K562 (cell line): ENCODE results near the gene ZNF804A. TPM values are rescaled to one million over a fixed set of nuclear protein-coding genes. Genes with fewer than 3 reads are reported as not detected.

Experiments used
- ATAC-seq: fragments of 200-7000 bp; cut with Tn5 transposase; 3 replicates; pipeline ENCODE4 v1.9.1; 2020; ENCODE audit warnings: moderate library complexity
- BruUV-seq: library from RNA; stranded (reverse); fragments of 400-500 nt; replicated peaks from 2 replicates; lab custom pipeline; 2021; lab: Mats Ljungman, UMichigan
- CTCF ChIA-PET: fragments of 300-600 bp; formaldehyde crosslinking; extraction: SDS; loops from one replicate; lab custom pipeline; 2021; ENCODE audit warnings: low intra/inter-chr PET ratio; lab: Yijun Ruan, JAX
- POLR2A ChIA-PET: fragments of 300-600, 350-650 bp; sonication (Branson Sonifier 250); formaldehyde crosslinking; extraction: SDS; loops from one replicate; lab custom pipeline; 2021; ENCODE audit warnings: antibody characterized with exemption, inconsistent platforms; lab: Yijun Ruan, JAX
- DNase-seq, 4 experiments: peaks; one replicate each; pipeline versions ENCODE4 v3.0.0 to v3.0.0-alpha.2; 2011 to 2018; ENCODE audit warnings: low spot score in 3 of 4, mixed read lengths in 3 of 4; ENCODE audit errors: extremely low read depth in 1 of 4
- FAIRE-seq: peaks from 2 replicates; lab custom pipeline; 2011; peaks lifted over from hg19 to GRCh38; lab: Jason Lieb, UNC
- H2AFZ ChIP-seq: 2 replicates; pipeline ENCODE4 v1.6.0; 2011; ENCODE audit warnings: low read depth, low read length, control low read depth, inconsistent platforms
- H3K27ac ChIP-seq: fragments of 200-600 bp; 3 replicates; pipeline ENCODE4 v1.8.0; 2011; ENCODE audit warnings: low read depth, mild to moderate bottlenecking, control low read depth, inconsistent platforms, low read length, moderate library complexity, mixed read lengths; ENCODE audit errors: extremely low read depth
- H3K27me3 ChIP-seq, 2 experiments: fragments of 300-600 bp in 1 of 2; 2 replicates in 1 of 2; 3 replicates in 1 of 2; pipeline versions ENCODE4 v1.6.0 to v1.8.0; 2011; ENCODE audit warnings: inconsistent platforms in 2 of 2, low read length in 2 of 2, mild to moderate bottlenecking in 1 of 2, mixed read lengths in 1 of 2, moderate library complexity in 1 of 2; ENCODE audit not compliant: control insufficient read depth in 2 of 2, insufficient read depth in 2 of 2
- H3K36me3 ChIP-seq: fragments of 300-600 bp; 3 replicates; pipeline ENCODE4 v1.8.0; 2011; ENCODE audit warnings: mild to moderate bottlenecking, low read length, inconsistent platforms; ENCODE audit not compliant: control insufficient read depth, insufficient read depth
- H3K4me1 ChIP-seq, 2 experiments: fragments of 200-600 bp in 1 of 2; replicated peaks in 1 of 2; 2 replicates in 1 of 2; 3 replicates in 1 of 2; pipeline versions ENCODE4 v1.5.1 to v1.8.0; 2011; ENCODE audit warnings: inconsistent platforms in 2 of 2, low read length in 2 of 2, mild to moderate bottlenecking in 1 of 2, mixed read lengths in 1 of 2, moderate library complexity in 1 of 2; ENCODE audit not compliant: control insufficient read depth in 2 of 2, insufficient read depth in 2 of 2
- H3K4me2 ChIP-seq: 2 replicates; pipeline ENCODE4 v1.6.1; 2011; ENCODE audit warnings: low read length, control low read depth, inconsistent platforms, mixed read lengths; ENCODE audit not compliant: insufficient read depth
- H3K4me3 ChIP-seq: fragments of 200-600 bp; sonication (generic), shearing (Covaris generic); 2 replicates; pipeline ENCODE4 v1.5.1; 2016; ENCODE audit warnings: control low read depth, inconsistent platforms
- H3K79me2 ChIP-seq: fragments of 200-600 bp; 3 replicates; pipeline ENCODE4 v1.8.0; 2011; ENCODE audit warnings: low read length, inconsistent platforms; ENCODE audit not compliant: control insufficient read depth, insufficient read depth
- H3K9ac ChIP-seq, 2 experiments: 2 replicates each; pipeline versions ENCODE4 v1.6.0 to v1.6.1; 2011; ENCODE audit warnings: low read depth in 2 of 2, low read length in 2 of 2, control low read depth in 1 of 2, inconsistent platforms in 1 of 2, mild to moderate bottlenecking in 1 of 2, mixed read lengths in 1 of 2; ENCODE audit not compliant: insufficient read depth in 1 of 2
- H3K9me1 ChIP-seq: one replicate; pipeline ENCODE4 v1.6.0; 2011; ENCODE audit warnings: inconsistent platforms, mild to moderate bottlenecking, low read length, moderate library complexity; ENCODE audit not compliant: control insufficient read depth, insufficient read depth
- H3K9me3 ChIP-seq: replicated peaks from 2 replicates; pipeline ENCODE4 v1.5.1; 2011; ENCODE audit warnings: low read depth, low read length, inconsistent platforms; ENCODE audit not compliant: control insufficient read depth, insufficient read depth
- H4K20me1 ChIP-seq: replicated peaks from 2 replicates; pipeline ENCODE4 v1.6.1; 2011; ENCODE audit warnings: low read length, inconsistent platforms, mixed read lengths; ENCODE audit not compliant: control insufficient read depth, insufficient read depth
- C11orf30 ChIP-seq: fragments of 450-650 bp; IDR thresholded peaks from 2 replicates; pipeline ENCODE4 v1.6.1; 2016; ENCODE audit warnings: low read depth, mild to moderate bottlenecking
- FOXA1 ChIP-seq: fragments of 450-650 bp; IDR thresholded peaks from 2 replicates; pipeline ENCODE4 v1.6.1; 2016; ENCODE audit warnings: mild to moderate bottlenecking, borderline replicate concordance
- KDM2B ChIP-seq: fragments of 250-450 bp; sonication (Bioruptor Pico); IDR thresholded peaks from 2 replicates; pipeline ENCODE4 v1.8.0; 2021; ENCODE audit warnings: mild to moderate bottlenecking, moderate library complexity
- MAFG ChIP-seq: fragments of 450-650 bp; conservative IDR thresholded peaks from 2 replicates; pipeline ENCODE4 v1.6.1; 2016; ENCODE audit warnings: missing genetic modification characterization, missing compliant biosample characterization
- MCM3 ChIP-seq: fragments of 450-650 bp; IDR thresholded peaks from 2 replicates; pipeline ENCODE4 v1.6.1; 2016
- MEF2D ChIP-seq: conservative IDR thresholded peaks from 2 replicates; pipeline ENCODE4 v1.6.1; 2016; ENCODE audit warnings: low read depth, missing genetic modification characterization, missing compliant biosample characterization
- PYGO2 ChIP-seq: fragments of 450-650 bp; IDR thresholded peaks from 2 replicates; pipeline ENCODE4 v1.6.1; 2016; ENCODE audit warnings: mild to moderate bottlenecking, missing genetic modification characterization, moderate library complexity, missing compliant biosample characterization
- RFX7 ChIP-seq: fragments of 250-450 bp; sonication (Bioruptor Pico); IDR thresholded peaks from 2 replicates; pipeline ENCODE4 v1.5.1; 2021; ENCODE audit warnings: mild to moderate bottlenecking
- YY1 ChIP-seq, 3 experiments: IDR thresholded peaks; 2 replicates each; pipeline ENCODE4 v1.6.1; 2011; ENCODE audit warnings: low read length in 2 of 3, mild to moderate bottlenecking in 2 of 3, moderate library complexity in 2 of 3, borderline replicate concordance in 1 of 3, control low read depth in 1 of 3, low read depth in 1 of 3; ENCODE audit not compliant: insufficient read depth in 3 of 3, insufficient replicate concordance in 2 of 3, control insufficient read depth in 1 of 3, insufficient read length in 1 of 3; ENCODE audit errors: extremely low read depth in 1 of 3
- ZC3H4 ChIP-seq: sonication (generic); formaldehyde crosslinking; IDR thresholded peaks from 2 replicates; pipeline ENCODE4 v1.9.0; 2021; ENCODE audit warnings: missing genetic modification reagents, borderline replicate concordance
- WGBS: fragments of 100-300 bp; shearing (Covaris generic); methylation state at CpG from one replicate; pipeline ENCODE4 v1.1.6; 2016; ENCODE audit warnings: low coverage, mixed read lengths; ENCODE audit not compliant: insufficient coverage; ENCODE audit errors: missing lambda C conversion rate; 5-methylcytosine and 5-hydroxymethylcytosine counted together
- in situ Hi-C: fragments of 300-500 bp; cut with MboI; formaldehyde crosslinking; loops from 4 replicates; pipeline ENCODE4 v1.15.0; 2018; ENCODE audit warnings: inconsistent platforms, mixed read lengths
- intact Hi-C: fragments of 100-400 bp; cut with micrococcal nuclease; formaldehyde crosslinking; loops from 2 replicates; pipeline ENCODE4 v1.14.2; 2022
- polyA plus RNA-seq, 8 experiments: library from polyadenylated mRNA; depleted of rRNA in 4 of 8; stranded (reverse) in 5 of 8; unstranded in 3 of 8; fragments of >200 nt; fragmentation: Nextera tagmentation in 2 of 8; fragmentation: Illumina TruSeq in 1 of 8; extraction: Ambion mirVana in 2 of 8; extraction: Trizol in 1 of 8; gene quantifications; 2 replicates each; pipeline versions ENCODE4 v1.2.1 to v1.2.3, GENCODE V29; 2011 to 2014; ENCODE audit warnings: inconsistent platforms in 1 of 8, missing spikeins in 1 of 8
- total RNA-seq, 7 experiments: library from RNA; depleted of rRNA in 6 of 7; stranded (reverse); fragments of >200 nt in 6 of 7; fragmentation: Illumina TruSeq in 2 of 7; extraction: Trizol in 2 of 7; gene quantifications; 2 replicates each; pipeline versions ENCODE4 v1.2.1 to v1.2.3, GENCODE V29; 2011 to 2021; ENCODE audit warnings: low replicate concordance in 1 of 7
- TF ChIP-seq, protein P1 (sequence below): conservative IDR thresholded peaks from 2 replicates; pipeline ENCODE4 v1.6.1; 2011; ENCODE audit warnings: low read depth, mild to moderate bottlenecking, low read length; ENCODE audit not compliant: control insufficient read depth

The ZNF804A gene
- total and polyA plus RNA-seq, 9 of the 15 experiments (the other 6 are each of a cell fraction or from before 2014, with no cell fraction given) = 0.01 to 1.2 (median 0.73) TPM

DNA sequence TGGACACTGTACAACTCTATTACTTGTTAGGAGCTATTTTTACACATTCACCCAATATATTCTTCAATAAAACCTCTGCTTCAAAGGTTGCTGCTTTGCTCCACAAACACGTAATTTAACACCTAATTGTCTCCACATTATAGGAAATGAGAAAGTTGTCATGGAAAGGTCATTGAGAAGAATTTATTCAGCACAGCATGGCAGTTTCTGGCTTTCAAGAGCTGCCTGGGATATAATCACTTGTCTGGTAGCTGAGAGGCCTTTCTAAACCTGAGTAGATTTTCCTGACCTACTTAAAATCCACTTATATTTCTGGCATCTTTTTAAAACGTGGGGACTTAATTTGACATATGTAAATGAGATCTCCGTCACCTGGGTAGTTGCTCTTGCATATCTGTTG lies 216.1 kb downstream of the ZNF804A start:
- 8% methylated on average over 3 of the region's 3 CpGs for WGBS
- no peaks in the 10 kb centered on the region for H3K4me1 ChIP-seq
- BruUV-seq = no TSS peak

DNA sequence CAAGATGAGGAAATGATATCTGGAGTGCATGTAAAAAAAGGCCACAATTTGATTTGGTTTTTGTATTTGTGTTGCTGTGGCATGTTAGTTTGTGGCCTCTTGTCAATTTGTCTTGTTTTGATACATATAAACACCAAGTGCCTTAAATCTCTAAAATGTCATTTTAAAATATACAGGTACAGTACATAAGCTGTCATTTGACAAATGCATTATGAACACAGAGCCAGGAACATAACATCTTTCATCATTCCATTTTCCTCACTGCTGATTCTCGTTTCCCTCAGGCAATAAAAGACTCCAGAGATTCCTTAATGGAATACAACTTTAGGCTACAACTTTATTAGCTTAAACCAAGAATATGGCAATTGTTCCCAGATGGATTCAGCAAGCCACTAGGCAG lies 217.5 kb downstream of the ZNF804A start:
- POLR2A ChIA-PET = no interaction called here
- no peak overlapping the region for H3K4me2 ChIP-seq
- WGBS = 0% methylated on average over 1 of the region's 1 CpG
- H2AFZ ChIP-seq = no peak overlapping the region
- peaks cover 2% of the 10 kb centered on the region; the same call in 1 of the 2 replicates for H3K9me3 ChIP-seq
- no peaks in the 10 kb centered on the region for H3K4me1 ChIP-seq
- no TSS peak for BruUV-seq
- H3K9ac ChIP-seq = no peak overlapping the region
- H3K27me3 ChIP-seq = no peaks in the 10 kb centered on the region
- TF ChIP-seq PYGO2 (tag) (no peak), KDM2B (CRISPR knock-in tag) (no peak), ZC3H4 (no peak), YY1 (IDR thresholded peaks at IDR 0.05; ENCODE audit: borderline replicate concordance in 1 of 3, control insufficient read depth in 1 of 3, extremely low read depth in 1 of 3, insufficient read depth in 3 of 3, insufficient read length in 1 of 3, insufficient replicate concordance in 2 of 3, low read depth in 1 of 3, low read length in 2 of 3) (no peak), MCM3 (no peak), RFX7 (no peak), MEF2D (no peak), FOXA1 (no peak), C11orf30 (no peak)
- TF ChIP-seq, protein P1, sequence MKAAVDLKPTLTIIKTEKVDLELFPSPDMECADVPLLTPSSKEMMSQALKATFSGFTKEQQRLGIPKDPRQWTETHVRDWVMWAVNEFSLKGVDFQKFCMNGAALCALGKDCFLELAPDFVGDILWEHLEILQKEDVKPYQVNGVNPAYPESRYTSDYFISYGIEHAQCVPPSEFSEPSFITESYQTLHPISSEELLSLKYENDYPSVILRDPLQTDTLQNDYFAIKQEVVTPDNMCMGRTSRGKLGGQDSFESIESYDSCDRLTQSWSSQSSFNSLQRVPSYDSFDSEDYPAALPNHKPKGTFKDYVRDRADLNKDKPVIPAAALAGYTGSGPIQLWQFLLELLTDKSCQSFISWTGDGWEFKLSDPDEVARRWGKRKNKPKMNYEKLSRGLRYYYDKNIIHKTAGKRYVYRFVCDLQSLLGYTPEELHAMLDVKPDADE = no peak
- no peaks in the 10 kb centered on the region for H3K36me3 ChIP-seq
- no peak overlapping the region for H3K4me3 ChIP-seq
- DNase-seq (no peak), FAIRE-seq (no peak), ATAC-seq (no peak)
- H4K20me1 ChIP-seq = no peaks in the 10 kb centered on the region
- no peaks in the 10 kb centered on the region for H3K9me1 ChIP-seq
- CTCF ChIA-PET = no interaction called here
- no peaks in the 10 kb centered on the region for H3K79me2 ChIP-seq
- intact Hi-C loops (no loop called here), in situ Hi-C loops (no loop called here)
- no peak overlapping the region for H3K27ac ChIP-seq

More for the DNA sequence above, 216.1 kb downstream of the ZNF804A start:
- no peak for TF ChIP-seq MAFG (tag)
- no peak overlapping the region for H3K9ac ChIP-seq
- ChIA-PET POLR2A (no interaction called here), CTCF (no interaction called here)
- no peaks in the 10 kb centered on the region for H3K9me1 ChIP-seq
- no peak overlapping the region for H3K4me3 ChIP-seq
- H3K4me2 ChIP-seq = no peak overlapping the region
- no peaks in the 10 kb centered on the region for H4K20me1 ChIP-seq
- no peak for DNase-seq
- H3K36me3 ChIP-seq = no peaks in the 10 kb centered on the region
- intact Hi-C loops = no loop called here
- no peak overlapping the region for H2AFZ ChIP-seq
- ATAC-seq = no peak
- H3K79me2 ChIP-seq = no peaks in the 10 kb centered on the region
- no peaks in the 10 kb centered on the region for H3K9me3 ChIP-seq
- H3K27ac ChIP-seq = no peak overlapping the region
- in situ Hi-C loops = no loop called here
- FAIRE-seq = no peak
- no peaks in the 10 kb centered on the region for H3K27me3 ChIP-seq
